ENCODE results near the gene LSM14B.
"Not testable (repeated sequence)": the region's sequence is repeated elsewhere in the genome, so short reads cannot be mapped to it uniquely, and the experiment has no call there.

LSM14B gene

DNA sequence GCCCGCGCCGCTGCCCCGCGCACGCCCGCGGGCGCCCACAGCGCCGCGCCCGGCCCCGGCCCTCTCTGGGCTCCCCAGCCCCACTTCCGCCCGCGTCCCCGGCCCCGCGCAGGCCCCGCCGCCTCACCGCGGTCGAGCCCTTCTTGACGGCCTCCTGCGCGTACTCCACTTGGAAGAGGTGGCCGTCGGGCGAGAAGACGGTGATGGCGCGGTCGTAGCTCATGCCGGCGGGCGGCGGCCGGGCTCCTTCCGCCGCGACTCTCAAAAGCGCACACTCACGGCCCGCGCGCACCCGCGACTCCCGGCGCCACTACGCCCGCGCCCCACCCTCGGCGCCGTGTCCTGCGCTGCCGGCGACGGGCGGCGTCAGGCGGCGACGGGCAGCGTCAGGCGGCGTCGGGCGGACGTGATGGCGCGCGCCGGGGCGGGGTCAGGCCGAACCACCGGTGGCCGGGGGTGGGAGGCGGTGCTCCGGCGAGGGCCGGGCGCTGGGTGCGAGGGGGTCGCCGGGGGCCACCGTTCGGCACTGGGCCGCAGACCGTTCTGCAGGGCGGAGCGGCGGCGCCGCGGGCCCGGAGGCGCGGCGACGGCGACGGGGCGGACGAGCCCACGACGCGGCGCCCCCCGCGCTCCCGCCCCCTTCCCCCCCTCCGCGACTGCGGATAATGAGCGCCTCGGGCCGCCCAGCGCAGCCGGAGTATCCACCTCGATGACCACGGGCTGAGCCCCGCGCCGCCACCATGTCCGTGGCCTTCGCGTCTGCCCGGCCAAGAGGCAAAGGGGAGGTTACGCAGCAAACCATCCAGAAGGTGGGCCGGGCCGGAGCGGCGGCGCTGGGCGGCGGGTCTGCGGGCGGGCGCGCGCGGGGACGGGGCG is 21.0 kb downstream of the LSM14B start, which contains the start of the genes PSMA7 and SS18L1:
Gene PSMA7 (minus strand): TSS at position 314 of the 876 bp plus-strand sequence. CDS start 91 bp downstream, at position 223.
Gene SS18L1 (plus strand): TSS at position 689 of the 876 bp plus-strand sequence. CDS start 52 bp downstream, at position 741.
- H3K4me1 ChIP-seq (ENCODE audit: insufficient read depth, low read length) = peaks cover 13% of the 10 kb centered on the region; the same call in 1 of the 2 replicates

DNA sequence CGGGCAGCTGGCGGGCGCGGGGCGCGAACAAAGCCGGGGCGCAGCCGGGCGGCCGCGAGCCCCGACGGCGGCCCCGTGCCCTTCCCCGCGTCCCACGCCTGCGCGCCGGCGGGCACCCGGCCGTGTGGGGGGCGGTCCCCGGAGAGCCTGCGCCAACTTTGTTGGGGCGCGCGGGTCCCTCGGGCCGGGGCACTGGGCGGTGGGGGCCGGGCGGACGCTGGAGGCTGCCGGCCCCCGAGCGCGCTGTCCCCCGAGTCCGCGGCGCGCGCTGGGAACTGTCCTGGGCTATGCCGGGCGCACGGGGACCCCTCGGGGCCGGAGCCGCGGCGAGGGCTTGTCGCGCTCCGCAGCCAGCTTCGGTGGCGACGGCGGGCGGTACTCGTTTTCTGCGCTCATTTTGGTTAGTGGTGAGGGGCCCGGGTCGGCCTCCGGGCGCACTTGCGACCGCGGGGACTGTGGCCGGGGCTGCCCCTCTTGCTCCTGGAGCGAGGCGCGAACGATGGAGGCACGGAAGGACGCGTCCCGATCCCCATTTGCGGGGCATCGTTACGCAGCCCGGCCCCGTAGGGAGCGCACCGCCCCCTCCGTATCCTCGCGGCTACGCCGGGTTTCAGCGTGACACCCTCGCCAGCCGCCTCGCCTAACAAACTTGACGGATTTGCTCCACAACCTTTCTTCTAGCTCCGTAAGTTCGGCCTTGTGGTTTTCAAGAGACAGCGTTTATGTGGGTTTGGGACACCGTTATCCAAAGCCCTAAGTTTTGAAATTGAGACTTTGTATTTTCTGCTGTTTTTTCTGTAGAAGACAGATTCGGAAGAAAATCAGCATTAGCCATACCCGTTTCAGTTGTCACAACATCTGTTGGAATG is 21.9 kb downstream of the LSM14B start:
- H3K36me3 ChIP-seq (ENCODE audit: insufficient read depth, low read depth, low read length) = peaks cover 37% of the 10 kb centered on the region
- H3K4me1 ChIP-seq (ENCODE audit: insufficient read depth, low read length) = peaks cover 13% of the 10 kb centered on the region; the same call in 1 of the 2 replicates
- H3K4me3 ChIP-seq (ENCODE audit: low read length) = peak overlapping the region; percentile 75
- H3K9ac ChIP-seq (ENCODE audit: low read depth, low read length) = peak overlapping the region; percentile 55; the same call in 1 of the 2 replicates
- no peaks in the 10 kb centered on the region for H3K9me3 ChIP-seq (ENCODE audit: insufficient read depth, low read depth, low read length)
- peaks cover 4% of the 10 kb centered on the region; the same call in 1 of the 2 replicates for H3K27me3 ChIP-seq (ENCODE audit: insufficient read depth, low read length)
- H3K27ac ChIP-seq (ENCODE audit: low read length) = no peak overlapping the region

More for the DNA sequence above, 21.0 kb downstream of the LSM14B start, which contains the start of the genes PSMA7 and SS18L1:
- Histone ChIP-seq H3K4me3 (ENCODE audit: low read length) (peak within 1 kb of the TSS; percentile 97), H3K27me3 (ENCODE audit: insufficient read depth, low read length) (peaks cover 4% of the 10 kb centered on the region; the same call in 1 of the 2 replicates), H3K9me3 (ENCODE audit: insufficient read depth, low read depth, low read length) (no peaks in the 10 kb centered on the region), H3K27ac (ENCODE audit: low read length) (no peak within 1 kb of the TSS), H3K36me3 (ENCODE audit: insufficient read depth, low read depth, low read length) (peaks cover 46% of the 10 kb centered on the region), H3K9ac (ENCODE audit: low read depth, low read length) (peak within 1 kb of the TSS; percentile 86; the same call in 1 of the 2 replicates)

DNA sequence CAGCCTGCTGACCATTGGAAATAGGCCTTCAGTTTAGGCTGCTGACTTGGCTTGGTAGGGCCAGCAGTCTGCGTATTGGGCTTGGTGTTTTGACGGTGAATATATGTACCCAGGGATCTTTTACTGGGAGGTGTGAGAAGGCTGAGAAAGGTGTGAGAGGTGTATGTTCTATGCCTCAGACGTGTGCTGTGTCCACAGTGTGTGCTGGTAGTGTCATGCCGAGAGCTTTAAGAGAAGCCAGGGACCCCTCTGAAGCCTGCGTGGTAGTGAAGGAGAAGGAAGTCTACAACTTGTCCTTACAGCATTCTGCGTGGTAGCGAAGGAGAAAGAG is 23.4 kb downstream of the LSM14B start:
- Histone ChIP-seq H3K36me3 (ENCODE audit: insufficient read depth, low read depth, low read length) (peaks cover 22% of the 10 kb centered on the region), H3K9me3 (ENCODE audit: insufficient read depth, low read depth, low read length) (no peaks in the 10 kb centered on the region), H3K9ac (ENCODE audit: low read depth, low read length) (no peak overlapping the region), H3K4me3 (ENCODE audit: low read length) (no peak overlapping the region), H3K27me3 (ENCODE audit: insufficient read depth, low read length) (peaks cover 4% of the 10 kb centered on the region; the same call in 1 of the 2 replicates), H3K27ac (ENCODE audit: low read length) (no peak overlapping the region), H3K4me1 (ENCODE audit: insufficient read depth, low read length) (peaks cover 18% of the 10 kb centered on the region)

DNA sequence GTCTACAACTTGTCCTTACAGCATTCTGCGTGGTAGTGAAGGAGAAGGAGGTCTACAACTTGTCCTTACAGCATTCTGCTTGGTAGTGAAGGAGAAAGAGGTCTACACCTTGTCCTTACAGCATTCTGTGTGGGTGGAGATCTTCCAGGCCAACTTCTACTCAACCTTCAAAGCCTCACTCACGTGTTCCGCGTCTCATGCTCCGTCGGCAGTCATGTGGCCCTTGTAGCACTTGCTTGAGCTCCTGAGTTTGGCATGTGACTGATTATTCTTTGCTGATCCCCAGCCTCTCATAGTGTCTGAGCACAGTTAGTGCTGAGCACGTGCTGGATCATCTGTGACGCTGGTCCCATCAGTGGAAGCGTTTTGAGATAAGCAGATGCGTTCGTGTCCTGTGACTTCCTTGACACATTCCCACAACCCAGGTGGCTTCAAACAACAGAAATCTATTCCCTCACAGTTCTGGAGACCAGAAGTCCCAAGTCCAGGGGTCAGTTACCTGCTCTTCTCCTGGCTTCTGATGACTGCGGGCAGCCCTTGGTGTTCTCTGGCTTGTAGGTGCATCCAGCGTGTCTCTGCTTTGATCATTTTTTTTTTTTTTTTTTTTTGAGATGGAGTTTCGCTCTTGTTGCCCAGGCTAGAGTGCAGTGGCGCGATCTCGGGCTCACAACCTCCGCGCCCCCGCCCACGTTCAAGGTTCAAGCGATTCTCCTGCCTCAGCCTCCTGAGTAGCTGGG is 23.9 kb downstream of the LSM14B start:
- Histone ChIP-seq H3K36me3 (ENCODE audit: insufficient read depth, low read depth, low read length) (peaks cover 19% of the 10 kb centered on the region), H3K9me3 (ENCODE audit: insufficient read depth, low read depth, low read length) (no peaks in the 10 kb centered on the region), H3K4me3 (ENCODE audit: low read length) (no peak overlapping the region), H3K27ac (ENCODE audit: low read length) (no peak overlapping the region), H3K9ac (ENCODE audit: low read depth, low read length) (no peak overlapping the region), H3K27me3 (ENCODE audit: insufficient read depth, low read length) (peaks cover 4% of the 10 kb centered on the region; the same call in 1 of the 2 replicates), H3K4me1 (ENCODE audit: insufficient read depth, low read length) (peaks cover 18% of the 10 kb centered on the region)

DNA sequence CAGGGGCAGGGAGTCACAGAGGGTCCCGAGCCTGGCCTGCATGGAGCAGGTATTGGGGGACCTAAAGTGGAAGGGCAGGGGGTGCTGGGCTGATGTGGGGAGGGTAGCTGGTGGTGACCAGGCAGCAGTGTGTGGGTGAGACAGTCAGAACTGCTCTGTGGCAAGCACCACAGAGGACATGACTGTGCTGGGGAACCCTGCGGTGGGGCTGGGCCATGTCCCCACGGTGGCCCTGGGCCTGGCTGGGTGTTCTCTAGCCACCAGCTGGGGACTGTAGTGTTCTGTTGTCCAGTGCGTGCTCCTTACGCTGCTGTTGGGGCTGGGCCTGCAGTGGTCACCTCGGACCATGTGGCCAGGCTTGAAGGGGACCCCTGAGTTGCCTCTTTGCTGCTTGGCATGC is 24.9 kb downstream of the LSM14B start:
- H3K27me3 ChIP-seq (ENCODE audit: insufficient read depth, low read length) = peaks cover 4% of the 10 kb centered on the region; the same call in 1 of the 2 replicates
- H3K9ac ChIP-seq (ENCODE audit: low read depth, low read length) = no peak overlapping the region
- no peak overlapping the region for H3K27ac ChIP-seq (ENCODE audit: low read length)
- peaks cover 10% of the 10 kb centered on the region for H3K4me1 ChIP-seq (ENCODE audit: insufficient read depth, low read length)
- peaks cover 14% of the 10 kb centered on the region for H3K36me3 ChIP-seq (ENCODE audit: insufficient read depth, low read depth, low read length)
- H3K9me3 ChIP-seq (ENCODE audit: insufficient read depth, low read depth, low read length) = no peaks in the 10 kb centered on the region
- no peak overlapping the region for H3K4me3 ChIP-seq (ENCODE audit: low read length)

DNA sequence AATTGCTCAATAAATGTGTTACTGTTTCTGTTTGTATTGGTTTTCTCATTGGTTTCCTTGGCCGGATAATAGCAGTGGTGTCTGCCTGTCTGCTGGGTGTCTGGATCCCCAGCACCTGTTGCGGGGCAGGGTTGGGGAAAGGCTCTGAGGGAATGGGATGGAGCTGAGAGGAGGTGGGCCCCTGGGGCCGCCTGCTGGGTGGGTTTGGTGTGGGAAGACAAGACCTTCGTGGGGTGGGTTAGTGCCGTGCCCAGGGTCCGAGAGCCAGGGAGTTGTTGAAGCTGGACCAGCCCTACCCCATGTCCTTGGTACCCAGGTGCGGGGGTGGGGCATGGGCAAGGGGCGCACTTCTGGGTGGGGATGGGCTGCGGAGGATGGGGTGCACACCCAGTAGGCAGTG is 25.3 kb downstream of the LSM14B start:
- Histone ChIP-seq H3K36me3 (ENCODE audit: insufficient read depth, low read depth, low read length) (peaks cover 14% of the 10 kb centered on the region), H3K9me3 (ENCODE audit: insufficient read depth, low read depth, low read length) (no peaks in the 10 kb centered on the region), H3K9ac (ENCODE audit: low read depth, low read length) (no peak overlapping the region), H3K4me1 (ENCODE audit: insufficient read depth, low read length) (peaks cover 10% of the 10 kb centered on the region), H3K27me3 (ENCODE audit: insufficient read depth, low read length) (peaks cover 4% of the 10 kb centered on the region; the same call in 1 of the 2 replicates), H3K4me3 (ENCODE audit: low read length) (no peak overlapping the region), H3K27ac (ENCODE audit: low read length) (no peak overlapping the region)

DNA sequence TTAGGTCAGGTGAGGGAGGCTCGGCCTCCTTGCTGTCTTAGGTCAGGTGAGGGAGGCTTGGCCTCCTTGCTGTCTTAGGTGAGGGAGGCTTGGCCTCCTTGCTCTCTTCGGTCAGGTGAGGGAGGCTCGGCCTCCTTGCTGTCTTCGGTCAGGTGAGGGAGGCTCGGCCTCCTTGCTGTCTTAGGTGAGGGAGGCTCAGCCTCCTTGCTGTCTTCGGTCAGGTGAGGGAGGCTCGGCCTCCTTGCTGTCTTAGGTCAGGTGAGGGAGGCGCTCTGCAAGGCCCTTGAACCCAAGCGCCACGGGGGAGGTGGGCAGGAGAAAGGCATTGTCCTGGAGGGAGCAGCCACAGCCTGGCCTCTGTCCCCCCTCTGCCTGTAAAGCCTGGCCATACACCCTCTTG is 26.1 kb downstream of the LSM14B start:
- not testable (repeated sequence) for H3K9me3 ChIP-seq (ENCODE audit: insufficient read depth, low read depth, low read length); H3K9ac ChIP-seq (ENCODE audit: low read depth, low read length); H3K4me3 ChIP-seq (ENCODE audit: low read length); H3K27ac ChIP-seq (ENCODE audit: low read length); H3K4me1 ChIP-seq (ENCODE audit: insufficient read depth, low read length); H3K27me3 ChIP-seq (ENCODE audit: insufficient read depth, low read length)
- peaks cover 22% of the 10 kb centered on the region for H3K36me3 ChIP-seq (ENCODE audit: insufficient read depth, low read depth, low read length)

DNA sequence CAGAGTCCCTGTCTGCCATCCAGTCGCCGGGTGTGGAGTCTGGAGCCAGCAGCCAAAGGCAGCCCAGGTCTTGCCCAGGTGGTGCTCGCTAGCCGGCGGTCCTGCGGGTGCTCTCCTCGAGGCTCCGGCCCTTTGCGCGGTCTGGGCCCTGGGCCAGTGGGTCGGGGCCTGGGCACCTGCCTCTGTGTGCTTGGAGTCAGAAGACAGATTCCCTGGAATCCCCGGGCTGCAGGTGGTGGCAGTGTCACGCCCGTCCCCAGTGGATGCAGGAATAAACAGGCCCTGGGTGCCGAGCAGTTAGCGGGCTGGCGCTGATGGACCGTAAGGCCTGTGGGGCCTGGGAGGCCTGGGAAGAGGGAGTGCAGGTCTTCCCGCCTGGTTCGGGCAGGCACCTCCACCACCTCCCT is 26.6 kb downstream of the LSM14B start:
- Histone ChIP-seq H3K9me3 (ENCODE audit: insufficient read depth, low read depth, low read length) (no peaks in the 10 kb centered on the region), H3K4me1 (ENCODE audit: insufficient read depth, low read length) (peaks cover 10% of the 10 kb centered on the region), H3K27ac (ENCODE audit: low read length) (no peak overlapping the region), H3K27me3 (ENCODE audit: insufficient read depth, low read length) (peaks cover 4% of the 10 kb centered on the region; the same call in 1 of the 2 replicates), H3K4me3 (ENCODE audit: low read length) (no peak overlapping the region), H3K9ac (ENCODE audit: low read depth, low read length) (no peak overlapping the region), H3K36me3 (ENCODE audit: insufficient read depth, low read depth, low read length) (peaks cover 27% of the 10 kb centered on the region)

DNA sequence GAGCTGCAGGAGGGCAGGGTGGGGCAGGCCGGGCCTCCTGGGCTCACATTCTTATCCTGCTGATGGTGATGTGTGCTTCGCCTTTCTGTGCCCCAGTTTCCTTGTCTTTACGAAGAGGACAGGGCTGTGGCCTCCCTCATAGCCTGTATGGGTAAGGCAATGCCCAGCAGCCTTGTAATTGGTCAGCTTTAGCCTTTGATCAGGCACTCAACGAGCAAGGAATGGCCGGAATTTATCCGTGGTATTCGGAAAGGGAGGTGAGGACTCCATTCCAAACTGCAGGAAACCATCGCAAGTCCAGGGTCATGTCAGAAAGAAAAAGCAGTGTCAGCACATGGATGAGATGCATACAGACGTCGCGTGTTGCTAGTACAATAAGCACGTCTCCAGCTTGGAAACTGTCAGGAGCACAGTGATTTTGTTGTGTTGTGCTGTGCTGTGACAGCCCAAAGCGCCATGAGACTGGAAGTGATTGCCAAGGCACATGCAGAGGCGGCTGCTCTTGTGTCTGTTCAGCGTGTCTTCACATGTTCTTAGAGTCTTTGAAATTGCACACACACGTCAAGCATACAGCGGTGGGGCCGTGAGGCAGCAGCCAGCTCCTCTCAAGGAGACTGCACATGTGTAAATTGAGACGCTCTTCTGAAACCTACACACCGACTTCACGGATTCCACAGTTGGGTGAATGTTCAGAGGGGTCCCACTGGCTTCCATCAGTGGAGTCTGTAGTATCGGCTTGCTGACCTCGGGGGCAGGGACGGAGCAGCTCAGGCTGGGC is 27.4 kb downstream of the LSM14B start:
- Histone ChIP-seq H3K27ac (ENCODE audit: low read length) (no peak overlapping the region), H3K9ac (ENCODE audit: low read depth, low read length) (no peak overlapping the region), H3K4me3 (ENCODE audit: low read length) (no peak overlapping the region), H3K4me1 (ENCODE audit: insufficient read depth, low read length) (peaks cover 12% of the 10 kb centered on the region), H3K9me3 (ENCODE audit: insufficient read depth, low read depth, low read length) (no peaks in the 10 kb centered on the region), H3K27me3 (ENCODE audit: insufficient read depth, low read length) (peaks cover 1% of the 10 kb centered on the region; the same call in 1 of the 2 replicates), H3K36me3 (ENCODE audit: insufficient read depth, low read depth, low read length) (peaks cover 35% of the 10 kb centered on the region)

DNA sequence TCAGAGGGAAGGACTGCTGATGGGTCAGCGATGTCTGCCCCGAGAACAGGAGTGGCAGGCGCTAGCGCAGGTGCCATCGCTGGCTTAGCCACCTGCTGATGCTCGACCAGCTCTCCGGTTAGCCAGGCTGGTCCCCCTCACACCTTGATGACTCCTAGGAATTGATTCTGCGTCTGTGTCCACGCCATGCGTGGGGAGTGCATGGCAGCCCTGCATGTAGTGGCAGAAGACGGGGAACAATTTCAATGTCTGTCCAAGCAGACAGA is 28.0 kb downstream of the LSM14B start:
- Histone ChIP-seq H3K36me3 (ENCODE audit: insufficient read depth, low read depth, low read length) (peaks cover 34% of the 10 kb centered on the region), H3K4me1 (ENCODE audit: insufficient read depth, low read length) (peaks cover 15% of the 10 kb centered on the region), H3K27ac (ENCODE audit: low read length) (no peak overlapping the region), H3K27me3 (ENCODE audit: insufficient read depth, low read length) (no peaks in the 10 kb centered on the region), H3K9me3 (ENCODE audit: insufficient read depth, low read depth, low read length) (no peaks in the 10 kb centered on the region), H3K4me3 (ENCODE audit: low read length) (no peak overlapping the region), H3K9ac (ENCODE audit: low read depth, low read length) (no peak overlapping the region)

Measured in iPS-20b (cell line).